Measurements from ENCODE around the gene PAGE3. TPM values are rescaled to one million over a fixed set of nuclear protein-coding genes. Genes with fewer than 3 reads are reported as not detected.

PAGE3 gene
- not detected for total RNA-seq

GRCh38 chrX:55264816-55265215, at the start of gene PAGE3:
Gene PAGE3 (minus strand): TSS chrX:55264916. CDS start chrX:55263903, 1,013 bp downstream.
- Mint-ChIP-seq H3K9me3 (no peaks in the 10 kb centered on the region), H3K4me1 (no peaks in the 10 kb centered on the region), H3K27ac (no peak within 1 kb of the TSS), H3K27me3 (no peaks in the 10 kb centered on the region), H3K36me3 (no peaks in the 10 kb centered on the region), H3K4me3 (no peak within 1 kb of the TSS)
- no peak for DNase-seq

- DNase-seq = no peak
- Mint-ChIP-seq H3K4me1 (no peaks in the 10 kb centered on the region), H3K9me3 (no peaks in the 10 kb centered on the region), H3K4me3 (no peak overlapping the region), H3K27me3 (no peaks in the 10 kb centered on the region), H3K36me3 (no peaks in the 10 kb centered on the region), H3K27ac (no peak overlapping the region)
Observed at GRCh38 chrX:55312655-55313054, 47.9 kb upstream of the PAGE3 start.

- H3K4me1 Mint-ChIP-seq = no peaks in the 10 kb centered on the region
Observed at GRCh38 chrX:55290963-55291362, 26.2 kb upstream of the PAGE3 start.

GRCh38 chrX:55279832-55280231, 15.1 kb upstream of the PAGE3 start:
- Mint-ChIP-seq H3K36me3 (no peaks in the 10 kb centered on the region), H3K4me3 (no peak overlapping the region), H3K27me3 (no peaks in the 10 kb centered on the region), H3K27ac (no peak overlapping the region), H3K9me3 (no peaks in the 10 kb centered on the region), H3K4me1 (peaks cover 7% of the 10 kb centered on the region)
- no peak for DNase-seq

More at GRCh38 chrX:55290963-55291362, 26.2 kb upstream of the PAGE3 start:
- Mint-ChIP-seq H3K27ac (no peak overlapping the region), H3K27me3 (no peaks in the 10 kb centered on the region), H3K4me3 (no peak overlapping the region), H3K36me3 (peaks cover 1% of the 10 kb centered on the region), H3K9me3 (no peaks in the 10 kb centered on the region)
- DNase-seq = no peak

GRCh38 chrX:55260806-55261205, 3.9 kb downstream of the PAGE3 start:
- H3K27ac Mint-ChIP-seq = no peak overlapping the region
- H3K36me3 Mint-ChIP-seq = no peaks in the 10 kb centered on the region
- H3K27me3 Mint-ChIP-seq = no peaks in the 10 kb centered on the region
- no peak for DNase-seq
- no peaks in the 10 kb centered on the region for H3K4me1 Mint-ChIP-seq
- no peak overlapping the region for H3K4me3 Mint-ChIP-seq
- H3K9me3 Mint-ChIP-seq = no peaks in the 10 kb centered on the region

- DNase-seq = no peak
- no peaks in the 10 kb centered on the region for H3K36me3 Mint-ChIP-seq
- no peaks in the 10 kb centered on the region for H3K9me3 Mint-ChIP-seq
- H3K27me3 Mint-ChIP-seq = no peaks in the 10 kb centered on the region
- no peak overlapping the region for H3K4me3 Mint-ChIP-seq
- H3K4me1 Mint-ChIP-seq = no peaks in the 10 kb centered on the region
- H3K27ac Mint-ChIP-seq = no peak overlapping the region
Observed at GRCh38 chrX:55253528-55253927, 11.2 kb downstream of the PAGE3 start.

- no peaks in the 10 kb centered on the region for H3K9me3 Mint-ChIP-seq
- no peaks in the 10 kb centered on the region for H3K36me3 Mint-ChIP-seq
- H3K4me3 Mint-ChIP-seq = no peak overlapping the region
- DNase-seq = no peak
- peaks cover 7% of the 10 kb centered on the region for H3K27me3 Mint-ChIP-seq
- H3K27ac Mint-ChIP-seq = no peak overlapping the region
- no peaks in the 10 kb centered on the region for H3K4me1 Mint-ChIP-seq
Observed at GRCh38 chrX:55240788-55241340, 23.9 kb downstream of the PAGE3 start.

- H3K4me3 Mint-ChIP-seq = no peak within 1 kb of the TSS
- H3K9me3 Mint-ChIP-seq = no peaks in the 10 kb centered on the region
- H3K27ac Mint-ChIP-seq = no peak within 1 kb of the TSS
- peaks cover 2% of the 10 kb centered on the region for H3K4me1 Mint-ChIP-seq
- no peaks in the 10 kb centered on the region for H3K27me3 Mint-ChIP-seq
- H3K36me3 Mint-ChIP-seq = no peaks in the 10 kb centered on the region
- DNase-seq = no peak
Observed at GRCh38 chrX:55220119-55220794, 44.5 kb downstream of the PAGE3 start, which contains the start of gene PAGE5. Gene PAGE5 (plus strand): TSS chrX:55220346. CDS start chrX:55221383, 1,037 bp downstream.

GRCh38 chrX:55213381-55213780, 51.3 kb downstream of the PAGE3 start:
- Mint-ChIP-seq H3K4me3 (no peak overlapping the region), H3K27me3 (no peaks in the 10 kb centered on the region)
- no peak for DNase-seq

GRCh38 chrX:55210931-55211677, 53.6 kb downstream of the PAGE3 start:
- no peak overlapping the region for H3K27ac Mint-ChIP-seq
- H3K4me3 Mint-ChIP-seq = no peak overlapping the region
- H3K27me3 Mint-ChIP-seq = no peaks in the 10 kb centered on the region
- DNase-seq = no peak
- H3K36me3 Mint-ChIP-seq = no peaks in the 10 kb centered on the region
- no peaks in the 10 kb centered on the region for H3K4me1 Mint-ChIP-seq
- no peaks in the 10 kb centered on the region for H3K9me3 Mint-ChIP-seq

More at GRCh38 chrX:55213381-55213780, 51.3 kb downstream of the PAGE3 start:
- H3K4me1 Mint-ChIP-seq = no peaks in the 10 kb centered on the region
- H3K9me3 Mint-ChIP-seq = no peaks in the 10 kb centered on the region
- no peaks in the 10 kb centered on the region for H3K36me3 Mint-ChIP-seq
- no peak overlapping the region for H3K27ac Mint-ChIP-seq

Other genes with a start within 250 kb of the PAGE3 start
- not detected for gene ALAS2, start 233.9 kb downstream of the PAGE3 start, total RNA-seq
- gene PAGE2B, start 189.9 kb downstream of the PAGE3 start, total RNA-seq = under 1 TPM; 0.52 to 0.56 TPM
- not detected for gene PAGE2, start 175.9 kb downstream of the PAGE3 start, total RNA-seq
- 1 to 10 TPM in 1 of 2 experiments, not detected in 1; 1.5 TPM for gene PAGE5, start 44.6 kb downstream of the PAGE3 start, total RNA-seq
- gene MAGEH1, start 187.2 kb upstream of the PAGE3 start, total RNA-seq = 10 to 100 TPM; 18.1 to 20.2 TPM
- 1 to 10 TPM; 1.3 to 2.0 TPM for gene USP51, start 224.9 kb upstream of the PAGE3 start, total RNA-seq

Data from activated naive CD8-positive, alpha-beta T cell treated with anti-CD3 and anti-CD28 coated beads for 36 hours (primary cell).